HG02943 (cell line): ENCODE measurements around the gene BCL2.
"Not testable (repeated sequence)": the region's sequence is repeated elsewhere in the genome, so short reads cannot be mapped to it uniquely, and the experiment has no call there.

ENCODE experiments used
- ATAC-seq: cut with Tn5 transposase; IDR thresholded peaks from one replicate; pipeline ENCODE4 v1.9.1; 2021; ENCODE audit warnings: mild to moderate bottlenecking, low read depth, moderate library complexity; ENCODE audit not compliant: unreplicated experiment

Gene BCL2

DNA sequence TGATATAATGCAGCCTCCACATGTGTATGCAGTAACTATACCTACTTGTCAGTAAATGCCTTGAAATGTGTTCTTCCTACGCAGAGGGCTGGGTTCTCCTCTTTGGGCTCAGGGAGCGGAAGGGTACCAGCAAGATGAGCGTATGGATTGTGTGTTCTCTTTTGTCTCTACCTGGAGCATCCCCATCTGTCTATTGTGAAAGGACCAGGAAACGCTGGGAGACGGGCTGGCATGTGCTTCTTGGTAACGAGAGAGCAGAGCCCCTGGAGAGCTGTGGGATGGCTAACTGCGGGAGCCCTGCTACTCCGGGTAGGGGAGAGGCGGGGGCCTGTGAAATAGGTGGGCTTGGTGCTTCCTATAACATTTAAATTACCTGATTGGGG, 80.9 kb downstream of the BCL2 start:
- no peak for ATAC-seq

DNA sequence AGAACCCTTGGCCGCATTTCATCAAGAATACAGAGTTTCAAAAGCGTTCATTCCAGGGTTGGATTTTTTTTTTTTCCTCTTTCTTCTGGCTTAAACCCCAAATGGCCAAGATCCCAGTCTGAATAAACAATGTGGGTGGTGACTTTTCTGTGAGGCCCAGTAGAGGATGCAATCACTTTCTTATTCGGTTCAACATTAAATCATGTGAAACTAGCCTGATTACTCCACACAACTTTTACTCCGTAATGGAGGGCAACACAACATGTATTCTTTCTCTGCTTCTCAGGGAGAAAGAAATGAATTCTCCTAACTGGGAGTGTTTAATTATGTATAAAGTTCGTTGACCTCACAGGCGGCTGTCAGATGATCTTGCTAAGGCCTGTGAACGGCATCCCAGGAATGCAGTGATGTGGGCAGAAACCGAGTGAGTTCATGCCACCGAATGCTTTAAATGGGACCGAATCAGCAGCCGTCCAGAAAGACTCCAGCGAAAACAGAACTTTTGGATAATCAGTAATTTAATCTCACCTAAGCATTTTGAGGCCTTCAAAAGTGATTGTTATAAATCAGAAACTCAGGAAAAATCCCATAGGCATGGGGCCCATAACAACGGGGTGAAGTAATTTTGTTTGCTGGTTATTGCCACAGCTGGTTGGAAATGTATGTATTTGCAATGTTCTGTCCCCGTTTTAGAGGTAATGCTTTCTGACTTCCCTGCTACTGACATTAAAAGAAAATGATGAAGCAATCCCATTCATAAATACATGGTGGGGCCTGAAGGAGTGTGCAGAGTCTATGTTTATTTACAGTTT, 81.5 kb downstream of the BCL2 start:
- ATAC-seq, result no peak

DNA sequence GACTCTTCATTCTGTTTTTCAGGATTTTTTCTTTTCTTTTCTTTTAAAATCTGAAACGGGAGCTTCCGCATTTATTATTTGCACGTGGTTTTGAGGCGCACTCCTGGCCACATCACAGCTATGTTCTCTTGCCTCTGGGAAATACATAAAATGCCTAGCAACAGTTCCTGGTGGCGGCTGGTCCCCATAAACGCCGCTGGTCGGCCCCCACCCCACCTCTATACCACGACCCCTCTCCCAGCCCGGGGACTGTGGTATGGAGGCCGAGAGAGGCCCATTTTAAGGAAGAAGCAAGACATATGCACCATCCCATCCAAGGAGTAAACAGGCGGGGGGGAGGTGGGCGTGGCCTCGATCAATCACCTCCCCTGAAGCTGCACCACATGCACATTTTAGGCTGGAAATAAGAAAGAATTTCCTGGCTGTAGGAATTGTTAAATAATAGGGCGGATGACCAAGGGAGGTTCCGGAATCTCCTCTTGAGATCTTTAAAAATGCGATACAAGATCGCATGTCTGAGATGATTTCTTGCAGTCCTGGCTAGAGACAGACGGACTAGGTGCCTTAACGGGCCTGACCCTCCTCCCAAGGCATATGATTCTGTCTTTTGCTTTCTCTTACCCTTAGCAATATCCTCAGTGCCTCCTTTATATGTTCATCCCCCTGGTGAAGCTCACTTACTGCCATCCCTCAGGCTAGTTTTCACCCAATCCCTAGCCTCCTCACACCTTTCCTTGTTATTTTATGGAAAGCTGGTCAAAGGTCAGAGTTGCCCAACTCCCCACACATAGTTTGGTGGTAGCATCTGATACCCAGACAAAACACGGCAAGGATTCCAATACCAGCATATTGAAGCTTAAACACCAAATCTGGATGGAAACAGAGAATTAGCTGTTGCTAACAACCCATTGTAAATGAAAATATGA, 82.4 kb downstream of the BCL2 start:
- ATAC-seq, result no peak

DNA sequence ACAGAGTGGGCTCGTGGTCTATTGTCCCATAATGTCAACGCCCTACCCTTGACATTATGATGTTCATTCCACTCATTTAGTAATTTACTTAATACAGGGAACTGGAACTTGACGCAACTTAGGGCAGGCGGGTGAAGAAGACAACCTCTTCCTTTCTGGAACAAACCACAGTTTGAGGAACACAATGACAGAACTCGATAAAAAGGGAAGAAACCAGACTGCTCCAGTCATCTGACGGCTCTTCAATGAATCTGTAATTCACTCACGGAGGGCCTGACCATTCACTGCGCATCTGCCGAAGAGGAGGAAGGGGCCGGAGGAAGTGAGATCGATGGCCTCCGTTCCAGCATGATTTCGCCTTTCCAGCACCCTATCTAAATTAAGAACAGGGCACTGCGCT, 83.2 kb downstream of the BCL2 start:
- ATAC-seq, result no peak

DNA sequence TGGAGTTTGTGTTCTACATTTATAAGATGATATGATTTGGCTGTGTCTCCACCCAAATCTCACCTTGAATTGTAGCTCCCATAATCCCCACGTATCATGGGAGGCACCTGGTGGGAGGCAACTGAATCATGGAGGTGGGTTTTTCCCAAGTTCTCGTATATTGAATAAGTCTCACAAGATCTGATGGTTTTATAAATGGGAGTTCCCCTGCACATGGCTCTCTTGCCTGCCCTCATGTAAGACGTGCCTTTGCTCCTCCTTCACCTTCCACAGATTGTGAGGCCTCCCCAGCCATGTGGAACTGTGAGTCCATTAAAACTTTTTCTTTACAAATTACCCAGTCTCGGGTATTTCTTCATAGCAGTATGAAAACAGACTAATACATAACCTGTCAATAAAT, 83.6 kb downstream of the BCL2 start:
- ATAC-seq, result not testable (repeated sequence)

DNA sequence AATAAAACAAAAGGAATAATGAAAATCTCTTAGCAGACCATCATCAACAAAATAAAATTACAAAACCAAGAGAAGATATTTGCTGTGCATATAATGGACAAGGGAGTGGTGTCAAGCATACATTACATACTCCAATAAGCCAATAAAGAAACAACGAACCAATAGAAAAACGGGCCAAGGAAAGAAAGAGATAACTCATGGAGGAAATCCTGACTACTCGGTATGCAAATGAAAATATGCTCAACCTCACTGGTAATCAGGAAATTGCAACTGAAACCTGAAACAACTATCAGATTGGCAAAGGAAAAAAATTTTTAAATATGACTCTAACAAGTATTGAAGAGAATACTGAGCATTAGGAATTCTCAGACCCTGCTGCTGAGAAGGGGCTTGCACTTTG, 84.7 kb downstream of the BCL2 start:
- no peak for ATAC-seq

DNA sequence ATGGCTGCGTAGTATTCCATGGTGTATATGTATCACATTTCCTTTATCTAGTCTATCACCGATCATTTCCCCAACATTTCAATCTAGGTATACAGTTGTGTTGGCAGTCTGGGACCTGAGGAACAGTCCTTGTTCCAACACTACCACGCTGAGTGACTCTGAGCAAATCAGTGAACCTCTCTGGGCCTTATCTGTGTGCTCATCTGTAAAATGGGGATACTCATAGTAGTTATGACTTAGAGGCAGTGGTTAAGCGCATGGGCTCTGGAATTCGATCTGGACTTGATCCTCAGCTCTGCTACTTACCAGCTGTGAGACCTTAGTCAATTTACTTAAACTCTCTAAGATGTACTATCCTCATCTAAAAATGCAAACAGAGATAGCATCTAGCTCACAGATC, 85.1 kb downstream of the BCL2 start:
- no peak for ATAC-seq

DNA sequence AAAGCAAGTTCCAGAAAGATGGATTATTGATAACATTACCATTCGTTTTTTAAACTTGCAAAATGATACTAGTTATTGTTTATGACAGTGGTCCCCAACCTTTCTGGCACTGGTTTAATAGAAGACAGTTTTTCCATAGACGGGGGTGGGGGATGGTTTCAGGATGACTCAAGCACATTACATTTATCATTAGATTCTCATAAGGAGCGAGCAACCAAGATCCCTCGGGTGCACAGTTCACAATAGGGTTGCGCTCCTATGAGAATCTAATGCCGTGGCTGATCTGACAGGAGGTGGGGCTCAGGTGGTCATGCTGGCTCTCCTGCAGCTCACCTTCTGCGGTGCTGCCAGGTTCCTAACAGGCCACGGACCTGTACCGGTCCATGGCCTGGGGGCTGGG, 86.2 kb downstream of the BCL2 start:
- no peak for ATAC-seq

DNA sequence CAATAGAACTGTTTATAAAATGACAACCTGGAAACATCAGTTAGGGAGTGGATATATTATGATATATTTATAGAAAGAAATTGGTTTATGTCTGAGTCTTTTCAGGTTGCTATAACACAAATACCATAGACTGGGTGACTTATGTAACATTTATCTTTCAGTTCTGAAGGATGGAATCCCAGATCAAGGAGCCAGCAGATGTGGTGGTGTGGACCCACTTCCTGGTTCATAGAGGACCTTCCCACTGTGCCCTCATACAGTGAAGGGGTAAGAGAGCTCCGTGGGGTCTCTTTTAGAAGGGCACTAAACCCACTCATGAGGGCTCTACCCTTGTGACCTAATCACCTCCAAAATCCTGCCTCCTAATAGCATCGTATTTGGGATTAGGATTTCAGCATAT, 86.7 kb downstream of the BCL2 start:
- ATAC-seq, result no peak

DNA sequence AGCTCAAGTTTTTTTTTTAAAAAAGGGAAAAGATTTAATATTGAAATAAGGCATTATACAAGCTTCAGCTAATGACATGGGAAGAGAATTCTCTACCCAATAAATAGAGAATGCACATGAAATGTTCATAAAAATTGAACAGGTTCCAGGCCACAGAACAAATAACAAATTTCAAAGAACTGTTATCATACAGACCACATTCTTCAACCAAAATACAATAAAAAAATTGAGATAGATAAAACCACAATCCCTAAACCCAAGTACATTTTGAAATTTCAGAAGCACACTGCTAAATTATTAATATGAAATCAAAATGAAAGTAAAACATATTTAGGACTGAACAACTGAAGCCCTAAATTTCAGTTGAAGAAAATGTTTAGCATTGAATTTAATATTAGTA, 89.6 kb downstream of the BCL2 start:
- ATAC-seq, result no peak

DNA sequence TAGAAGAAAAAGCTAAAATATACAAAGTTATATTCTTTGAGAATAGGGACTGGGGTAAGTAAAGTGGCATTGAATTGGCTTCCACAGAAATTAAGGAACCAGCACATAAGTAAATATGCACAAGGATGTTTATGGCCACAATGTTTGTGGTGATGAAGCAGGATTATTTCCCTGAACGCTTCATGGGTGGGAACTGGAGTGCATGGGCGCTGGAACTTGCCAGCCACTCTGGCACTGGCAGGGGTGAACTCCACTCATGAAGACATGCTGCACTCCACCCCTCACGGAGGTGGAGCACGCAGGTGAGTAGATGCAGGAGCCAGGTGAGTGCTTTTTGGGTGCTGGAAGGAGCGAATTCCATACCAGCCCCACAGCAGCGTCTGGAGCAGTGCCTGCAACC, 94.1 kb downstream of the BCL2 start:
- no peak for ATAC-seq

DNA sequence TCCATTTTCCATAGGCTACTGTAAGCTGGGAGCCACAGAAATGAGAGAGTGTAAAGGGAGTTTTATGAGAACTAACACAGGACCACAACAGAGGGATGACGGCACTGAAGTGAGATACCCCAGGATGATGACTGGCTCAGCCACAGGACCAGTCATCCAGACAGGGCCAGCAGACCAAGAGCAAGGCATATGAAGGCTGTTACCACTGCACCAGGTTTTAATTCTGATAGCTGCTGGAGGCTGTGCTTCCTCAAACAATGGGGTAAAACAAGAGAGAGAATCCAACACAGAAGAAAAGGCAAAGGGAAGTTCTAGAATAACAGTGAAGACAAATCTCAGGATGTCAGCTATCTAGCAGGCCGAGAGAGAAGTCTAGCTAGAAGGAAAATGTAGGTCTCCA, 94.9 kb downstream of the BCL2 start:
- no peak for ATAC-seq

DNA sequence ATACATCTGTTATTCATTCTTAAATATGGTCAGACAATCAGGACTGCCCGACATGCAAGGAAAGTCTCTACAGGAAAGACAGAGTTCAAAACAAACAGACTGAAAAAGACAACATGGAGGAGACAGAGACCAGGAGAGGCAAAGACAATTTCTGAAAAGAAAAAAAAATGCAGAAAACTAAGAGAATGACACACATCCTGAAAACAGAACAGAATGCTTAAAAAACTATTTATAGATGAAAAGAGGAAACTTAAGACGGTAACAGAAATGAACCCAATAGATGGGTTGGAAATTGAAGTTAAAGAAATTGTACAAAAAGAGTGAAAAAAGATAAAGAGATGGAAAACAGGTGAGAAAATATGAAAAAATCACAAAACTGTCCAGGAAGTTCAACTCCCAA, 95.7 kb downstream of the BCL2 start:
- no peak for ATAC-seq

DNA sequence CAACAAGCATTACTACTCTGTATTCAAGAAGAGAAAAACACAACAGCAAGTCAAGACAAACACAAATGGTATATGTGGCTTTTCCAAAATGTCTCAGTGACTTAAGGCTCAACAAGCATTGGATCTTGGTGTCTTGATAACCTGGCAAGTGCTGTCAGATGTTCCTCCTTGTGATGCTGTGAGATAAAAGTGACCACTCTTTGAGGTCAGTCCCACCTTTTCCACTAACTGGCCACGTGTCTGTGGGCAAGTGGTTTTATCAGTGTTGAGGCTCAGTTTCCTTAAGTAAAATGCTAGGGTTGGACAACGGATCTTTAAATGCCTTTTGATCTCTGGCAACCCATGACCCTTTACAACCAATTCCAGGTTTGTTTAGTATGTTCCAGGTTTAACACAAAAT, 98.7 kb downstream of the BCL2 start:
- ATAC-seq, result no peak

DNA sequence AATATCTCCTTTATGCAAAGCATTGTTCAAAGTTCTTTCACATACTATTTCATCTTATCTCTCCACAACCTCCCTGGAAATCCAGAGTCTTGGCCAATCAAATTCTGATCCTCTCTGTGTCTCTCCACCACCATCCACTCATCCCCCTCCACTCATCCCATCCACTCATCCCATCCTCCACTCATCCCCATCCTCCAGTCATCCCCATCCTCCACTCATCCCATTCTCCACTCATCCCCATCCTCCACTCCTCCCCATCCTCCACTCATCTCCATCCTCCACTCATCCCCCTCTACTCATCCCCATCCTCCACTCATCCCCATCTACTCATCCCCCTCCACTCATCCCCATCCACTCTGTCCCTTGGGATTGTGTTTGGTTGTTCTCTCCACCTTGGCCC, 101.1 kb downstream of the BCL2 start:
- ATAC-seq, result no peak

DNA sequence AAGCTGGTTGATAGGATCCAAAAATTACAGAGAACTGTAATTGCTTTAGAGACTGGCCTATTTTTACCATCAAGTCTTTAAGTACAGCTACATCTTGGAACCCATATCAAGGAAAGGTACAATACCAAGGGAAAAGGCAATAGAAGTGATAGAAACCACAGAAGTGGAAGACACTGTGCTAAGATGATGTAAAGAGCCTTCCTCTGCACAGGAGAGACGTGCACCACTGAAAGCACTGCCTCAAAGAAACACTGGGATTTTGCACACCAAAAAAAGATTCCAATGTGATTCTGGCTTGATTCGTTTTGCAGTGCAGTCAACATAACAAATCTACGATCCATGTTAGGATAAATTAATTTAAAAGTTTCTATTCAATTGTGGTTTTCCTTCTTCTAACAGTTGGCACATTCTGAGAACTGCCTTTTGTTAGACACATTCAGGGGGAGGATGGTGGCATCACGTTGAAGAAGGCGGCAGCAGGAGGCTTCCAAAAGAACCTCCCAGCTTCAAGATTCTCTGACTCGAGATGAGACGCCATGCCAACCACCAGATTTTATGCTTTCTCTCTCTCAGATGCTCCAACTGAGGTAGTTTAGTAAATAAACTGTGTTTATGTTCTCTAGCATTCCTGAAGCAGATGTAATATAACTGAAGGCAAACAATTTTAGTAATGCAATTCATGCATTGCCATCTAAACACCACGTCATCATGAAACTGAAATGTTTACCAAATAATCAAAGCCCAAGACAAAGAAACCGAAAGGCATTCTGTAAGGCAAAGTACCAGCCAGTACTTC, 102.9 kb downstream of the BCL2 start:
- ATAC-seq, result peak; percentile 66

DNA sequence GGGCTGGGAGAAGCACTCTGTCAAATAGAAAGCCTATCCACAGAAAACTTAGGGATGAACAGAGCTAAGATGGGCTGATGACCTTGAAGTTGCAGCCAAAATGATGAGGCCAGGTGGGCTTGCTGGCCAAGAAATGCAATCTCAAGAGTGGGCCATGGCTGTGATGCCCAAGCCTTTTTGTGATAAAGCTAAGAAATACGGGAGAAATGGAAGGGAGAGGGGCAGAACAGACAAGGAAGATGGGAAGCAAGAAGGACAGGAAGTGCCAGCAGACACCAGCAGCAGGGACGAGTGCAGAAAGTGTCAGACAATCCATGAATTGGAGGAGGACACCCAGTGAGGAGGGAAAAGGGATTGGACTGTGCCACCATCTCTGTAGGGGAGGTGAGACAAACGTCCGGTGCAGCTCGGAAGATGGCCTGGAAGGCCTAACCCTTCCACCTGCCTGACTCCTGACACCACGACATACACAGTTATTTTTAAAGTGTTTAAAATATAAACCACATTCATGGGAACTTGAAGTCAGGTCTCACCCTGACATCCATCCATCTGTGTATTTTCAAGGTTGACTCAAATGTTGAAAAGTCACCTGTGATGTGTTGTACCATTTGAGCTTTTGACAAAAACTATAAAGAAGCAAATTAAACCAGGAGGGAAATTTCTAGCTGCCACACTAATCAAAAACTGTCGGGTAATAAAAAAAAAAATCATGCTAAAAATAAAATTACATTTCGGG, 105.5 kb downstream of the BCL2 start:
- no peak for ATAC-seq

DNA sequence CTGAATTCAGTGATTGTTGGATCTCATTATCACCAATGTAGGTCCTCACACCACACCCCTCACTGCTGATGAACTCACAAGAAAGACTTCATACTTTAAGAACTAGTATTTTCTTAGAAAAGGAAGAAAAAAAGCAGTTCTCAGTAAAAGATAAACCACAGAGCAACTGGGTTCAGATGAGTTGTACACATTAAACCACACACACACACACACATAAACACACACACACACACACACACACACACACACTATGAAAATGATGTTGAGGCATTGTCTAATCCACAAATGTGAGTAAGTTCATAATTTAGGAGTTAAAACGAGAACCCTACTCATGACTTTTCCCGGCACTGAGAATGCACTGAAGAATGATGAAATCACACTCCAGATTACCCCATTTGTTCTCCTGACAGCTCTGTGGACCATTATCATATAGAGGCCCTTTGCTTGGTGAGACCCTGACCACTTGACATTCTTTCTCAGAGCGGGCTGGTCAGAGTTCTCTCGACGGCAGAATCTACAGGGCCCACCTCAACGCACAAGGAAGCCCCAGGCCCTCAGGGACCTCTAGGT, 106.2 kb downstream of the BCL2 start:
- ATAC-seq, result no peak

DNA sequence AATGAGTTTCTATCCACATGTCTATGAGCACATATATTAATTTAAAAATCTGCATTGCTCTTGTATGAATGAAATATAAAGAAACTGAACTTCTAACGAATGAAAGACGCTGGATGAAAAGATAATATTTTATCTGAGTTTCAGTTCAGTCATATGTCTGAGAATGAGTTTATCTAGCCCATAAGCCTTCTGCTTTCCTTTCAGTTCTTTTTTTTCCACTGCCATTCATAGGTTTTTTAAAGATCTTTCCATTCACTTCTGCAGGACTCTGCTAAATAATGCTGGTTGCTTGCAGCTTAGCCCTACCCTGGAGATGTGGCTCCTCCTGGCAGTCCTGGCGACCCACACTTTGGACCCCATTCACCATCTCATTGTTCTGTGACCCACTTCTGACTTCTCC, 109.0 kb downstream of the BCL2 start:
- ATAC-seq, result no peak

DNA sequence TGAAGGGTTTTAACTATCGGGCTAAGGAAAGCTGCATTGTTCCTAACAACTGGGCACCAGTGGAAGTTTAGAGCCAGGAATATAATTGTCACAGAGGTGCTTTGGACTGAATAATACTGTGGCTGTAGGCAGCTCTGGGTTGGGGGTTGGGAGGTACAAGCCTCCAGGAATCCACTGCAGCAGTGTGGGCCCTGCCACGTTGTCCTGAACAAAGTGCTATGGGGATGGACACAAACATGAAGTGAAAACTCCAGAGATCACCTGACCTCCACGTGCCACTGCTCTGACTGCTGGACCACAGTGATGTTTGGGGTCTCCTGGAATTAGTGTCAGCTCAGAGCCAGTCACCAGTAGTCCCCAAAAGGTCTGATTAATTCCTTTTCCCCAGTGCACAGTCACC, 110.9 kb downstream of the BCL2 start:
- no peak for ATAC-seq
